A673 (cell line): ENCODE data around the gene ZDHHC8.

Experiments
- EZH2 ChIP-seq: fragments of 200-600 bp; sonication (generic); IDR thresholded peaks from 2 replicates; pipeline ENCODE4 v1.6.1; 2017; ENCODE audit warnings: borderline replicate concordance, low read depth, mild to moderate bottlenecking, mixed read lengths, antibody characterized with exemption, low read length; ENCODE audit not compliant: poor library complexity, severe bottlenecking
- TF ChIP-seq, protein P1 (sequence below): fragments of 300-800, 200-600 bp; sonication (generic); conservative IDR thresholded peaks from 2 replicates; pipeline ENCODE4 v1.5.1; 2017; ENCODE audit warnings: low read depth, mild to moderate bottlenecking, antibody characterized with exemption, low read length, moderate library complexity, mixed read lengths

DNA sequence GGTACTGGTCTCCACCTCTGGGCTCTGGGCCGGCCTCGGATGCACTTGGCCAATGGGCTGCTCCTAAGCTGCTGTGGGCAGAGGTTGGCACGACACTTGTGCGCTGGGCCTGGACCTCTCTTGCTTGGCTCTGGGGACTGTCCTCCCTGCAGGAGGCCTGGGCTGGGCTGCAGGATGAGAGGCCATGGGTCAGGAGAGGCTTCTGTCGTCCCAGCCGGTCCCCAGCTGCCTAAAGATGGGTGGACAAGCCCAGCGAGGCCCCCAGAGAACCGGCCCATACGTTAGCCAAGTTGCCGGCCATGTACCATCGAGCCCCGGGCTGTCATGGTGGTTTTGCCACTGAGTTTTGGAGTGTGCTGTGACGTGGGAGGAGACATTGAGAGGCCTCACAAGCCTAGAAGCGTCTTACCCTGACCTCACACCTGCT, 20.9 kb downstream of the ZDHHC8 start:
- TF ChIP-seq, protein P1, sequence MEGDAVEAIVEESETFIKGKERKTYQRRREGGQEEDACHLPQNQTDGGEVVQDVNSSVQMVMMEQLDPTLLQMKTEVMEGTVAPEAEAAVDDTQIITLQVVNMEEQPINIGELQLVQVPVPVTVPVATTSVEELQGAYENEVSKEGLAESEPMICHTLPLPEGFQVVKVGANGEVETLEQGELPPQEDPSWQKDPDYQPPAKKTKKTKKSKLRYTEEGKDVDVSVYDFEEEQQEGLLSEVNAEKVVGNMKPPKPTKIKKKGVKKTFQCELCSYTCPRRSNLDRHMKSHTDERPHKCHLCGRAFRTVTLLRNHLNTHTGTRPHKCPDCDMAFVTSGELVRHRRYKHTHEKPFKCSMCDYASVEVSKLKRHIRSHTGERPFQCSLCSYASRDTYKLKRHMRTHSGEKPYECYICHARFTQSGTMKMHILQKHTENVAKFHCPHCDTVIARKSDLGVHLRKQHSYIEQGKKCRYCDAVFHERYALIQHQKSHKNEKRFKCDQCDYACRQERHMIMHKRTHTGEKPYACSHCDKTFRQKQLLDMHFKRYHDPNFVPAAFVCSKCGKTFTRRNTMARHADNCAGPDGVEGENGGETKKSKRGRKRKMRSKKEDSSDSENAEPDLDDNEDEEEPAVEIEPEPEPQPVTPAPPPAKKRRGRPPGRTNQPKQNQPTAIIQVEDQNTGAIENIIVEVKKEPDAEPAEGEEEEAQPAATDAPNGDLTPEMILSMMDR, result no peak
- no peak for TF ChIP-seq EZH2
